HepG2 (cell line): ENCODE results near the gene DNPH1. TPM values are rescaled to one million over a fixed set of nuclear protein-coding genes. Genes with fewer than 3 reads are reported as not detected.
A peak's percentile ranks its signal among the peaks of the same experiment; 100 is the strongest.

Source experiments
- ARNT ChIP-seq: fragments of 450-650 bp; IDR thresholded peaks from 2 replicates; pipeline ENCODE4 v1.6.1; 2017
- ATF7 ChIP-seq, 2 experiments: fragments of 450-650 bp in 1 of 2; sonication (generic) in 1 of 2; formaldehyde crosslinking in 1 of 2; IDR thresholded peaks; 2 replicates each; pipeline versions ENCODE4 v1.4.0 to v1.6.1; 2016 to 2020; ENCODE audit warnings: antibody characterized with exemption in 1 of 2, mild to moderate bottlenecking in 1 of 2, missing genetic modification reagents in 1 of 2
- CHD2 ChIP-seq: IDR thresholded peaks from 2 replicates; pipeline ENCODE4 v1.6.1; 2011; ENCODE audit warnings: low read depth, low read length, improper control_type of control experiment
- CHD4 ChIP-seq: fragments of 200-600 bp; sonication (generic); IDR thresholded peaks from 2 replicates; pipeline ENCODE4 v1.7.0; 2017; ENCODE audit warnings: mild to moderate bottlenecking, low read length, borderline replicate concordance
- ELF4 ChIP-seq: sonication (generic); formaldehyde crosslinking; IDR thresholded peaks from 2 replicates; pipeline ENCODE4 v1.5.0; 2020; ENCODE audit warnings: missing genetic modification reagents, mild to moderate bottlenecking, moderate library complexity, borderline replicate concordance
- HDAC2 ChIP-seq: sonication (generic); formaldehyde crosslinking; IDR thresholded peaks from 2 replicates; pipeline ENCODE4 v1.4.0; 2020; ENCODE audit warnings: missing genetic modification reagents
- HIC2 ChIP-seq: sonication (generic); formaldehyde crosslinking; IDR thresholded peaks from 2 replicates; pipeline ENCODE4 v1.9.0; 2022; ENCODE audit warnings: low read depth, missing genetic modification reagents
- KDM5A ChIP-seq: fragments of 200-600 bp; sonication (generic); IDR thresholded peaks from 2 replicates; pipeline ENCODE4 v1.7.0; 2018; ENCODE audit warnings: antibody characterized with exemption, mild to moderate bottlenecking, low read length, borderline replicate concordance
- MTA3 ChIP-seq: sonication (generic); formaldehyde crosslinking; IDR thresholded peaks from 2 replicates; pipeline ENCODE4 v1.4.0; 2020; ENCODE audit warnings: missing genetic modification reagents
- NFRKB ChIP-seq: fragments of 450-650 bp; IDR thresholded peaks from 2 replicates; pipeline ENCODE4 v1.6.1; 2017
- NR1H2 ChIP-seq: sonication (generic); formaldehyde crosslinking; IDR thresholded peaks from 2 replicates; pipeline ENCODE4 v1.8.1; 2022; ENCODE audit warnings: low read depth, missing genetic modification reagents, borderline replicate concordance
- NR2F1 ChIP-seq, 2 experiments: fragments of 450-650 bp in 1 of 2; formaldehyde crosslinking in 1 of 2; IDR thresholded peaks; 2 replicates each; pipeline versions ENCODE4 v1.5.0 to v1.6.1; 2016 to 2020; ENCODE audit warnings: mild to moderate bottlenecking in 1 of 2, missing compliant biosample characterization in 1 of 2, missing genetic modification reagents in 1 of 2, moderate library complexity in 1 of 2
- POLR2AphosphoS5 ChIP-seq: IDR thresholded peaks from 2 replicates; pipeline ENCODE4 v1.6.1; 2012; ENCODE audit warnings: low read depth, low read length
- RFX3 ChIP-seq: IDR thresholded peaks from 2 replicates; pipeline ENCODE4 v1.6.1; 2016; ENCODE audit warnings: missing biosample characterization, missing genetic modification reagents
- SETDB1 ChIP-seq: sonication (generic); formaldehyde crosslinking; IDR thresholded peaks from 2 replicates; pipeline ENCODE4 v1.5.1; 2020; ENCODE audit warnings: missing genetic modification reagents, mild to moderate bottlenecking, borderline replicate concordance
- TBL1XR1 ChIP-seq: fragments of 150-350 bp; IDR thresholded peaks from 2 replicates; pipeline ENCODE4 v1.6.1; 2014; ENCODE audit warnings: borderline replicate concordance, low read length; ENCODE audit not compliant: partially characterized antibody
- THAP9 ChIP-seq: sonication (generic); formaldehyde crosslinking; IDR thresholded peaks from 2 replicates; pipeline ENCODE4; 2020; ENCODE audit warnings: missing genetic modification reagents, mild to moderate bottlenecking, borderline replicate concordance
- ZFP91 ChIP-seq: sonication (generic); formaldehyde crosslinking; IDR thresholded peaks from 2 replicates; pipeline ENCODE4 v1.9.0; 2022; ENCODE audit warnings: missing genetic modification reagents, mild to moderate bottlenecking, borderline replicate concordance
- ZNF138 ChIP-seq: sonication (generic); formaldehyde crosslinking; IDR thresholded peaks from 2 replicates; pipeline ENCODE4 v1.5.0; 2020; ENCODE audit warnings: mild to moderate bottlenecking, low read depth, missing genetic modification reagents
- ZNF234 ChIP-seq: sonication (generic); formaldehyde crosslinking; conservative IDR thresholded peaks from 2 replicates; pipeline ENCODE4 v1.5.1; 2020; ENCODE audit warnings: mild to moderate bottlenecking, missing genetic modification reagents
- ZNF451 ChIP-seq: sonication (generic); formaldehyde crosslinking; IDR thresholded peaks from 2 replicates; pipeline ENCODE4 v1.5.0; 2020; ENCODE audit warnings: mild to moderate bottlenecking, missing genetic modification reagents
- ZNF562 ChIP-seq: sonication (generic); formaldehyde crosslinking; IDR thresholded peaks from 2 replicates; pipeline ENCODE4 v1.8.0; 2022; ENCODE audit warnings: missing genetic modification reagents, borderline replicate concordance
- ZNF782 ChIP-seq: sonication (generic); formaldehyde crosslinking; IDR thresholded peaks from 2 replicates; pipeline ENCODE4 v1.4.0; 2020; ENCODE audit warnings: missing genetic modification reagents, mild to moderate bottlenecking, borderline replicate concordance
- ZSCAN25 ChIP-seq: sonication (generic); formaldehyde crosslinking; IDR thresholded peaks from 2 replicates; pipeline ENCODE4 v1.8.0; 2022; ENCODE audit warnings: mild to moderate bottlenecking, missing genetic modification reagents
- polyA plus RNA-seq, 8 experiments: library from polyadenylated mRNA; depleted of rRNA in 3 of 8; stranded (reverse) in 7 of 8; unstranded in 1 of 8; fragments of >200 nt; fragmentation: Illumina TruSeq in 4 of 8; extraction: Trizol in 4 of 8; gene quantifications; 2 replicates each; pipeline versions ENCODE4 v1.2.1 to v1.2.3, GENCODE V29; 2011 to 2016; ENCODE audit warnings: low read depth in 4 of 8, missing spikeins in 1 of 8, mixed read lengths in 1 of 8; ENCODE audit not compliant: insufficient read depth in 1 of 8
- total RNA-seq, 5 experiments: library from RNA; depleted of rRNA; stranded (reverse); fragments of >200 nt; fragmentation: Illumina TruSeq; extraction: Trizol; gene quantifications; 2 replicates each; pipeline ENCODE4 v1.2.3, GENCODE V29; 2016; ENCODE audit warnings: low read depth in 1 of 5

Gene DNPH1
- total and polyA plus RNA-seq, 2 of the 13 experiments (the other 11 are each of a cell fraction or from before 2014, with no cell fraction given) = 56.5 to 75.1 TPM

- TF ChIP-seq THAP9 (CRISPR knock-in tag) (no peak), ZSCAN25 (CRISPR knock-in tag) (peak; percentile 96), RFX3 (CRISPR knock-in tag) (no peak), ZNF234 (CRISPR knock-in tag) (no peak), HIC2 (CRISPR knock-in tag) (peak; percentile 99), NFRKB (no peak), KDM5A (no peak), SETDB1 (CRISPR knock-in tag) (no peak), MTA3 (CRISPR knock-in tag) (0 out of 2 replicates have a peak, but pooled peaks have one; percentile 11), ZNF562 (no peak), ZNF451 (peak; percentile 87; the same call in 1 of the 2 replicates), NR2F1 (CRISPR knock-in tag; IDR thresholded peaks at IDR 0.05) (peak; percentile 29 to 42; a peak in 2 of 4 replicates), ELF4 (CRISPR knock-in tag) (peak; percentile 87; the same call in 1 of the 2 replicates), HDAC2 (CRISPR knock-in tag) (peak; percentile 84), ATF7 (IDR thresholded peaks at IDR 0.05) (no peak), ATF7 (CRISPR knock-in tag; IDR thresholded peaks at IDR 0.05) (no peak), CHD4 (peak; percentile 55; the same call in 1 of the 2 replicates), ARNT (no peak), POLR2AphosphoS5 (peak; percentile 28; the same call in 1 of the 2 replicates), ZNF138 (0 out of 2 replicates have a peak, but pooled peaks have one; percentile 24), ZFP91 (CRISPR knock-in tag) (no peak; the same call in 1 of the 2 replicates), NR1H2 (no peak), CHD2 (no peak), ZNF782 (no peak), TBL1XR1 (peak; percentile 13)
These were observed 47.5 kb upstream of the DNPH1 start (continued) for GRCh38 chr6:43276577-43277305.
